PC-3 (cell line): Measurements from ENCODE around the gene MRPS31.

Experiments
- CTCF ChIP-seq: fragments of 300-600 bp; sonication (generic); conservative IDR thresholded peaks from 2 replicates; pipeline ENCODE4 v1.5.1; 2017; ENCODE audit warnings: antibody characterized with exemption, low read depth, mild to moderate bottlenecking, low read length
- EZH2 ChIP-seq: fragments of 300-600 bp; sonication (generic); IDR thresholded peaks from one replicate; pipeline ENCODE4 v1.6.1; 2017; ENCODE audit warnings: antibody characterized with exemption, mild to moderate bottlenecking, low read length; ENCODE audit not compliant: unreplicated experiment
- EZH2phosphoT487 ChIP-seq: fragments of 300-600 bp; sonication (generic); IDR thresholded peaks from 2 replicates; pipeline ENCODE4 v1.6.1; 2018; ENCODE audit warnings: mild to moderate bottlenecking, antibody characterized with exemption, low read length, borderline replicate concordance

GRCh38 chr13:40758811-40759210 is 12.2 kb downstream of the MRPS31 start:
- TF ChIP-seq EZH2 = no peak
- TF ChIP-seq CTCF = no peak
- no peak for TF ChIP-seq EZH2phosphoT487
